ENCODE measurements around the gene VAX1. TPM values are rescaled to one million over a fixed set of nuclear protein-coding genes. Genes with fewer than 3 reads are reported as not detected.
"Not testable (repeated sequence)": the region's sequence is repeated elsewhere in the genome, so short reads cannot be mapped to it uniquely, and the experiment has no call there.

The VAX1 gene
- total RNA-seq, 6 experiments from 2014 or later, result not detected

DNA sequence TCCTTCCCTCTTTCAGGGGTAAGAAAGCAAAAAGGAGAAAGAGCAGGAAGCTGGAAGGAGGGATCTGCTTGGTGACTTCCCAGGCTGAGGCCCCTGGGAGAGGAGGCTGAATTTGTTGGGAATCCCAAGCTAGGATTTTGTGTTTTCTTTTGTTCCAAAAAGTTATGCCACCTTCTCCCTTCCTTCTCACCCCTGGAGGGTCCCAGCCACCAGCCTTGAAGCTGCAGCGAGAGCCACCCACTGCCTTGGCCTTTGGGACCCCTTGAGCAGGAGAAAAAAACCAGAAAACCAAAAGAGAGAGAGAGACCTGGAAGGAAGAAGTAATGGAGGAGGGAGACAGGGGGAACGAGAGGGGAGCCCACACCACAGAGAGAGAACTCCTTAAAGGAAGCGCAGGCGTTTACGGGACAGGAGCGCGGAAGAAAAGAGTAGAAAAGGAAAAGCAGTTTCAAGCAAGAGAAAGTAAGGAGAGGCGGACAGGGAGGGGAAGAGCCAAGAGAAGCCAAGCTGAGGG is 7.2 kb downstream of the VAX1 start:
- peaks cover 44% of the 10 kb centered on the region for H3K27me3 Mint-ChIP-seq (ENCODE audit: insufficient read depth)
- peak overlapping the region; percentile 3; the same call in 1 of the 2 replicates for H3K4me3 Mint-ChIP-seq
- TF ChIP-seq, protein P1, sequence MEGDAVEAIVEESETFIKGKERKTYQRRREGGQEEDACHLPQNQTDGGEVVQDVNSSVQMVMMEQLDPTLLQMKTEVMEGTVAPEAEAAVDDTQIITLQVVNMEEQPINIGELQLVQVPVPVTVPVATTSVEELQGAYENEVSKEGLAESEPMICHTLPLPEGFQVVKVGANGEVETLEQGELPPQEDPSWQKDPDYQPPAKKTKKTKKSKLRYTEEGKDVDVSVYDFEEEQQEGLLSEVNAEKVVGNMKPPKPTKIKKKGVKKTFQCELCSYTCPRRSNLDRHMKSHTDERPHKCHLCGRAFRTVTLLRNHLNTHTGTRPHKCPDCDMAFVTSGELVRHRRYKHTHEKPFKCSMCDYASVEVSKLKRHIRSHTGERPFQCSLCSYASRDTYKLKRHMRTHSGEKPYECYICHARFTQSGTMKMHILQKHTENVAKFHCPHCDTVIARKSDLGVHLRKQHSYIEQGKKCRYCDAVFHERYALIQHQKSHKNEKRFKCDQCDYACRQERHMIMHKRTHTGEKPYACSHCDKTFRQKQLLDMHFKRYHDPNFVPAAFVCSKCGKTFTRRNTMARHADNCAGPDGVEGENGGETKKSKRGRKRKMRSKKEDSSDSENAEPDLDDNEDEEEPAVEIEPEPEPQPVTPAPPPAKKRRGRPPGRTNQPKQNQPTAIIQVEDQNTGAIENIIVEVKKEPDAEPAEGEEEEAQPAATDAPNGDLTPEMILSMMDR (IDR thresholded peaks at IDR 0.05), result no peak
- H3K36me3 Mint-ChIP-seq (ENCODE audit: low read depth), result no peaks in the 10 kb centered on the region; the same call in 1 of the 2 replicates
- DNase-seq, result no peak
- no peak overlapping the region for H3K27ac Mint-ChIP-seq
- H3K9me3 Mint-ChIP-seq, result no peaks in the 10 kb centered on the region
- H3K4me1 Mint-ChIP-seq (ENCODE audit: low read depth), result 0 out of 2 replicates have a peak, but pooled peaks cover 7% of the 10 kb centered on the region

DNA sequence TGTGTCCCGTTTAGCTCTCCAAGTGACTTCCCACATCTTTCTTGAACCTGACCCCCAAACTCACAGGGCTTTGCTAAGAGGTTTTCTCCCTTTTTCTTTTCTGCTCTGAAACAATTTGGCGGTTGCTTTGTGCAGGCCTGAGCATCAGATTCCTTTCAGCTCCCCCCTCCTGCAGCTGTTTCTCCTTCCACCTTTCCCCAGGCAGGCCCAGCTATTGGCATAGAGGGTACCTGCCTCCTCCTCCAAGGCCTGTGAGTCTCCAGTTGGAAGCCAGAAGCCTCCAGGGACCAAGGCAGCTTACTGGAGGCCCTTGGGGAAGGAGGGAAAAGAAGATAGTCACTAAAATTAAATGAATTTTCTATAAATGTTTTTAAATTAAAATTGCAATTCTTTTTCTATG is 7.7 kb downstream of the VAX1 start:
- Mint-ChIP-seq H3K4me1 (ENCODE audit: low read depth) (0 out of 2 replicates have a peak, but pooled peaks cover 7% of the 10 kb centered on the region), H3K9me3 (no peaks in the 10 kb centered on the region), H3K27me3 (ENCODE audit: insufficient read depth) (peaks cover 41% of the 10 kb centered on the region), H3K36me3 (ENCODE audit: low read depth) (no peaks in the 10 kb centered on the region; the same call in 1 of the 2 replicates), H3K27ac (no peak overlapping the region), H3K4me3 (no peak overlapping the region; the same call in 1 of the 2 replicates)
- TF ChIP-seq, protein P1 (IDR thresholded peaks at IDR 0.05), result no peak
- no peak for DNase-seq

DNA sequence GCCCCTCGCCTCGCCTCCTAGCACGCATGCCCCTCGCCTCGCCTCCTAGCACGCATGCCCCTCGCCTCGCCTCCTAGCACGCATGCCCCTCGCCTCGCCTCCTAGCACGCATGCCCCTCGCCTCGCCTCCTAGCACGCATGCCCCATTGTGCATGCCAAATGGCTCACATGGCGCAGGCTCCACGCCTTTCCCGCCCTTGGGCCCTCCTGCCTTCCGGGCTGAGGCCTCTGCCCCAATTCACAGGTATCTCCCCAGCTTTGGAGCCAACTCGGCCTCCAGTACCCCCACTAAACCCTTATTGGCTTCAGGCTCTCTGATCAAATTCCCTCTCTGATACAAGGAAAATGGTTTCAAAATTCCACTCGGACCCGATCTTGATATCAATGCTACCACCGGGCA is 11.4 kb downstream of the VAX1 start:
- DNase-seq; H3K36me3 Mint-ChIP-seq (ENCODE audit: low read depth); H3K4me3 Mint-ChIP-seq; H3K9me3 Mint-ChIP-seq; H3K27ac Mint-ChIP-seq; H3K4me1 Mint-ChIP-seq (ENCODE audit: low read depth): not testable (repeated sequence)
- peaks cover 17% of the 10 kb centered on the region for H3K27me3 Mint-ChIP-seq (ENCODE audit: insufficient read depth)

DNA sequence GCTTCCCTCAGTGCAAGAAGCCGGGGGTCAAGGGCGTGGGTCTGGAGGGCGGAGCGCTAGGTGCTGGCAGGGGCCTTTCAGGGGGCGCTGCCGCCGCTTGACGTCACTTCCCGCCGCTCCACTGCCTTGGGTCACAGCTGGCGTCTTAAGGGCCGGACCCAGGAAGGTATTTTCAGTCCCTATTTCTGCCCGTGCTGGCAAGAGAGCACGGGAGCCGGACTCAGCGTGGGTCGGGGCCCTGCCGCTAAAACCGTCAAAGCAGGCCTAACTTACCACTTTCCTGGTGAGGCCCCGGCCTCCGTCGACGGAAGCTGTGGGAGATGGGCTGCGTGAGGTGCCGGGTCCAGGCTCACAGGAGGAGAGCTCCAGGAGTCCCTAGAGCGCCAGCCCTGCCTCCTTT is 12.0 kb downstream of the VAX1 start:
- Mint-ChIP-seq H3K27me3 (ENCODE audit: insufficient read depth) (peaks cover 12% of the 10 kb centered on the region), H3K9me3 (no peaks in the 10 kb centered on the region), H3K36me3 (ENCODE audit: low read depth) (no peaks in the 10 kb centered on the region; the same call in 1 of the 2 replicates), H3K27ac (no peak overlapping the region), H3K4me1 (ENCODE audit: low read depth) (no peaks in the 10 kb centered on the region), H3K4me3 (no peak overlapping the region)
- DNase-seq, result no peak
- TF ChIP-seq, protein P1 (IDR thresholded peaks at IDR 0.05), result no peak

DNA sequence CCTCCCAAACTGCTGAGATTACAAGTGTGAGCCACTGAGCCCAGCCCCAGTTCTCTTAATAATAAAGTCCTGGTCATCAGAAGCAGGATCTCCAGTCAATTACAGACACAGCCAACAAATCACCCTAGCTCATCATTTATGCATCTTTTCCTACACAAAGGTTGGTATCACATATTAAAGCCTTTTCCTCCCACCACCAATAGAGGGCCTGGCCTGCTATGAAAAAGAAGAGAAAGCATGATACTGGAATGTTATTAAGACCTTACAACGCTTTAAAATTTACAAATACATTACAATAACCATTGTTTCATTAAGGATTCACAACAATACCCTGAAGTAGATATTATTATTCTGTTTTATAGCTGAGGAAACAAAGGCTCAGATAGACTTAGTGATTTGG is 25.9 kb downstream of the VAX1 start:
- Mint-ChIP-seq H3K27me3 (ENCODE audit: insufficient read depth) (peaks cover 1% of the 10 kb centered on the region; the same call in 1 of the 2 replicates), H3K27ac (no peak overlapping the region), H3K9me3 (peaks cover 16% of the 10 kb centered on the region), H3K36me3 (ENCODE audit: low read depth) (no peaks in the 10 kb centered on the region), H3K4me3 (no peak overlapping the region), H3K4me1 (ENCODE audit: low read depth) (no peaks in the 10 kb centered on the region)
- TF ChIP-seq, protein P1 (IDR thresholded peaks at IDR 0.05), result peak; percentile 36; the same call in 1 of the 2 replicates
- no peak for DNase-seq

DNA sequence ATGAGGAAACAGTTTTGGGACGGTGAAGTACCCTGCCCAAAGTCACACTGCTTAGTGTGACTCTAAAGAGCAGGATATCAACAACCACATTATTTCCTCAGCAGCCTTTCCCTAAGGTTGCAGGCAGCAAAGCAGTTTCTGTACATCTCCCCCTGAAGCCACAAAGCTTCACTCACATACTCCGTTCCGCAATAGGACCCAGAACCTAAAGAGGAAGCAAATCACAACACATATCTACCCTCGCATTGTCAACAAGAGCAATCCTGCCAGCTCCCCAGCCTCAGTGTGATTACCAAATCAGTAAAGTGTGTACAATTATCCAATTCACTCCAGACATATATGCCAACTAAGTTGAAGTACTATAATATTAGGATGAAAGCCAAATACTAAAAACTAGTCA is 30.8 kb downstream of the VAX1 start:
- no peaks in the 10 kb centered on the region for H3K4me1 Mint-ChIP-seq (ENCODE audit: low read depth)
- H3K9me3 Mint-ChIP-seq, result peaks cover 15% of the 10 kb centered on the region
- no peak overlapping the region for H3K27ac Mint-ChIP-seq
- DNase-seq, result no peak
- peaks cover 1% of the 10 kb centered on the region; the same call in 1 of the 2 replicates for H3K27me3 Mint-ChIP-seq (ENCODE audit: insufficient read depth)
- TF ChIP-seq, protein P1 (IDR thresholded peaks at IDR 0.05), result no peak
- H3K4me3 Mint-ChIP-seq, result no peak overlapping the region
- H3K36me3 Mint-ChIP-seq (ENCODE audit: low read depth), result no peaks in the 10 kb centered on the region

Measured in HFFc6 (cell line).